A549 (cell line): ENCODE results near the gene PPP1R14D.

ENCODE experiments used
- EP300 ChIP-seq, 2 experiments: fragments of >200 bp; sonication (Bioruptor Twin); formaldehyde crosslinking; IDR thresholded peaks; 2 replicates in 1 of 2; 3 replicates in 1 of 2; pipeline ENCODE4 v1.6.1; 2016 to 2017
- ESRRA ChIP-seq: fragments of 150-350 bp; IDR thresholded peaks from 2 replicates; pipeline ENCODE4 v1.6.1; 2014; ENCODE audit warnings: mild to moderate bottlenecking, low read length, borderline replicate concordance
- FOSB ChIP-seq: fragments of 250-450 bp; sonication (Bioruptor Pico); IDR thresholded peaks from 2 replicates; pipeline ENCODE4 v1.5.0; 2020; ENCODE audit warnings: mild to moderate bottlenecking, moderate library complexity
- FOSL2 ChIP-seq, 2 experiments: fragments of 450-650 bp in 1 of 2; fragments of >200 bp in 1 of 2; sonication (Bioruptor Twin) in 1 of 2; formaldehyde crosslinking; IDR thresholded peaks; 2 replicates each; pipeline versions ENCODE4 v1.5.0 to v1.6.1; 2016 to 2020; ENCODE audit warnings: mild to moderate bottlenecking in 1 of 2, moderate library complexity in 1 of 2
- MAZ ChIP-seq: fragments of 150-350 bp; IDR thresholded peaks from 2 replicates; pipeline ENCODE4 v1.6.1; 2014; ENCODE audit warnings: antibody characterized with exemption, low read depth, low read length, borderline replicate concordance
- NR3C1 ChIP-seq: fragments of >200 bp; sonication (Bioruptor Twin); formaldehyde crosslinking; IDR thresholded peaks from 3 replicates; pipeline ENCODE4 v1.6.1; 2017
- POLR2A ChIP-seq: IDR thresholded peaks from 2 replicates; pipeline ENCODE4 v1.6.1; 2012; ENCODE audit warnings: mild to moderate bottlenecking, low read length
- RCOR1 ChIP-seq: fragments of 150-350 bp; IDR thresholded peaks from 2 replicates; pipeline ENCODE4 v1.6.1; 2014; ENCODE audit warnings: antibody characterized with exemption, low read length, low read depth
- SMC3 ChIP-seq: fragments of >200 bp; sonication (Bioruptor Twin); formaldehyde crosslinking; IDR thresholded peaks from 3 replicates; pipeline ENCODE4 v1.6.1; 2018; ENCODE audit warnings: inconsistent platforms
- ZC3H11A ChIP-seq: fragments of 450-650 bp; IDR thresholded peaks from 2 replicates; pipeline ENCODE4 v1.6.1; 2014; ENCODE audit warnings: antibody characterized with exemption, mild to moderate bottlenecking
- TF ChIP-seq, protein P1 (sequence below): fragments of 200-600 bp; sonication (generic); IDR thresholded peaks from 2 replicates; pipeline ENCODE4 v1.6.1; 2016; ENCODE audit warnings: antibody characterized with exemption, mild to moderate bottlenecking, moderate library complexity
- TF ChIP-seq, protein P2 (sequence below): IDR thresholded peaks from 2 replicates; pipeline ENCODE4 v1.6.1; 2012
- TF ChIP-seq, protein P3 (sequence below): fragments of >200 bp; sonication (Bioruptor Twin); formaldehyde crosslinking; IDR thresholded peaks from 3 replicates; pipeline ENCODE4 v1.5.1; 2016

DNA sequence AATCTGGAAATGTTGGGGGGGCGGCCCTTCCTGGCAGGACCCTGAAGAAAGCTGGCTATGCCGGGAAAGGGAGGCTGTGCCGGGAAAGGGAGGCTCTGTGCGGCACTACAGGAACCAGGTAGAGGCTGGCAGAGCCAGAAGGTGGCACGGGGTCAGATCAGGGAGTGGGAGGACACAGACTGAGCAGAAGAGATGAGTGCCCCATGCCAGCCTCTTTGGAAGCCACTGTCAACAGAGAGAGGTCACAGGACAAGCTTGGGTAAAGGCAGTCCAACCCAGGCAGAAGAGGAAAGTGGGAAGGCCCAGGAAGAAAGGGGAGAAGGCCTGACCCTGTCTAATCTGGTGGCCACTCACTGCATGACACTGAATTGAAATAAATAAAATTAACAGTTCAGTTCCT, 57.3 kb downstream of the PPP1R14D start:
- TF ChIP-seq, protein P1, sequence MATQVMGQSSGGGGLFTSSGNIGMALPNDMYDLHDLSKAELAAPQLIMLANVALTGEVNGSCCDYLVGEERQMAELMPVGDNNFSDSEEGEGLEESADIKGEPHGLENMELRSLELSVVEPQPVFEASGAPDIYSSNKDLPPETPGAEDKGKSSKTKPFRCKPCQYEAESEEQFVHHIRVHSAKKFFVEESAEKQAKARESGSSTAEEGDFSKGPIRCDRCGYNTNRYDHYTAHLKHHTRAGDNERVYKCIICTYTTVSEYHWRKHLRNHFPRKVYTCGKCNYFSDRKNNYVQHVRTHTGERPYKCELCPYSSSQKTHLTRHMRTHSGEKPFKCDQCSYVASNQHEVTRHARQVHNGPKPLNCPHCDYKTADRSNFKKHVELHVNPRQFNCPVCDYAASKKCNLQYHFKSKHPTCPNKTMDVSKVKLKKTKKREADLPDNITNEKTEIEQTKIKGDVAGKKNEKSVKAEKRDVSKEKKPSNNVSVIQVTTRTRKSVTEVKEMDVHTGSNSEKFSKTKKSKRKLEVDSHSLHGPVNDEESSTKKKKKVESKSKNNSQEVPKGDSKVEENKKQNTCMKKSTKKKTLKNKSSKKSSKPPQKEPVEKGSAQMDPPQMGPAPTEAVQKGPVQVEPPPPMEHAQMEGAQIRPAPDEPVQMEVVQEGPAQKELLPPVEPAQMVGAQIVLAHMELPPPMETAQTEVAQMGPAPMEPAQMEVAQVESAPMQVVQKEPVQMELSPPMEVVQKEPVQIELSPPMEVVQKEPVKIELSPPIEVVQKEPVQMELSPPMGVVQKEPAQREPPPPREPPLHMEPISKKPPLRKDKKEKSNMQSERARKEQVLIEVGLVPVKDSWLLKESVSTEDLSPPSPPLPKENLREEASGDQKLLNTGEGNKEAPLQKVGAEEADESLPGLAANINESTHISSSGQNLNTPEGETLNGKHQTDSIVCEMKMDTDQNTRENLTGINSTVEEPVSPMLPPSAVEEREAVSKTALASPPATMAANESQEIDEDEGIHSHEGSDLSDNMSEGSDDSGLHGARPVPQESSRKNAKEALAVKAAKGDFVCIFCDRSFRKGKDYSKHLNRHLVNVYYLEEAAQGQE: no peak
- TF ChIP-seq, protein P2, sequence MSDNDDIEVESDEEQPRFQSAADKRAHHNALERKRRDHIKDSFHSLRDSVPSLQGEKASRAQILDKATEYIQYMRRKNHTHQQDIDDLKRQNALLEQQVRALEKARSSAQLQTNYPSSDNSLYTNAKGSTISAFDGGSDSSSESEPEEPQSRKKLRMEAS: no peak
- TF ChIP-seq ESRRA (no peak), POLR2A (no peak), EP300 (IDR thresholded peaks at IDR 0.05) (no peak), MAZ (no peak), FOSL2 (IDR thresholded peaks at IDR 0.05) (no peak), FOSL2 (CRISPR knock-in tag; IDR thresholded peaks at IDR 0.05) (no peak), ZC3H11A (no peak), RCOR1 (no peak), SMC3 (no peak), NR3C1 (no peak), FOSB (CRISPR knock-in tag) (no peak)
- TF ChIP-seq, protein P3, sequence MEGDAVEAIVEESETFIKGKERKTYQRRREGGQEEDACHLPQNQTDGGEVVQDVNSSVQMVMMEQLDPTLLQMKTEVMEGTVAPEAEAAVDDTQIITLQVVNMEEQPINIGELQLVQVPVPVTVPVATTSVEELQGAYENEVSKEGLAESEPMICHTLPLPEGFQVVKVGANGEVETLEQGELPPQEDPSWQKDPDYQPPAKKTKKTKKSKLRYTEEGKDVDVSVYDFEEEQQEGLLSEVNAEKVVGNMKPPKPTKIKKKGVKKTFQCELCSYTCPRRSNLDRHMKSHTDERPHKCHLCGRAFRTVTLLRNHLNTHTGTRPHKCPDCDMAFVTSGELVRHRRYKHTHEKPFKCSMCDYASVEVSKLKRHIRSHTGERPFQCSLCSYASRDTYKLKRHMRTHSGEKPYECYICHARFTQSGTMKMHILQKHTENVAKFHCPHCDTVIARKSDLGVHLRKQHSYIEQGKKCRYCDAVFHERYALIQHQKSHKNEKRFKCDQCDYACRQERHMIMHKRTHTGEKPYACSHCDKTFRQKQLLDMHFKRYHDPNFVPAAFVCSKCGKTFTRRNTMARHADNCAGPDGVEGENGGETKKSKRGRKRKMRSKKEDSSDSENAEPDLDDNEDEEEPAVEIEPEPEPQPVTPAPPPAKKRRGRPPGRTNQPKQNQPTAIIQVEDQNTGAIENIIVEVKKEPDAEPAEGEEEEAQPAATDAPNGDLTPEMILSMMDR: no peak
